Endodermal cell (in vitro differentiated cells): ENCODE measurements around the gene PRMT5. TPM values are rescaled to one million over a fixed set of nuclear protein-coding genes. Genes with fewer than 3 reads are reported as not detected.

Source experiments
- DNase-seq: peaks from one replicate; pipeline ENCODE4 v3.0.0-alpha.2; 2017
- H3K27ac ChIP-seq: 2 replicates; pipeline ENCODE4 v1.5.1; 2013; ENCODE audit warnings: mild to moderate bottlenecking, low read depth, low read length, moderate library complexity
- H3K27me3 ChIP-seq: 2 replicates; pipeline ENCODE4 v1.6.1; 2013; ENCODE audit warnings: mild to moderate bottlenecking, low read length, moderate library complexity; ENCODE audit not compliant: insufficient read depth, control insufficient read depth, poor library complexity, severe bottlenecking
- H3K36me3 ChIP-seq: 2 replicates; pipeline ENCODE4 v1.7.0; 2013; ENCODE audit warnings: mild to moderate bottlenecking, low read length, moderate library complexity; ENCODE audit not compliant: control insufficient read depth, insufficient read depth
- H3K4me1 ChIP-seq: one replicate; pipeline ENCODE4 v1.7.0; 2013; ENCODE audit warnings: low read length; ENCODE audit not compliant: control insufficient read depth, insufficient read depth
- H3K4me3 ChIP-seq: 2 replicates; pipeline ENCODE4 v1.5.1; 2013; ENCODE audit warnings: mild to moderate bottlenecking, low read length, moderate library complexity
- H3K9ac ChIP-seq: 2 replicates; pipeline ENCODE4 v1.6.1; 2013; ENCODE audit warnings: mild to moderate bottlenecking, low read length, moderate library complexity; ENCODE audit not compliant: poor library complexity, severe bottlenecking; ENCODE audit errors: extremely low read depth
- H3K9me3 ChIP-seq: 2 replicates; pipeline ENCODE4 v1.6.1; 2013; ENCODE audit warnings: mild to moderate bottlenecking, low read length, moderate library complexity; ENCODE audit not compliant: control insufficient read depth
- H3K27ac Mint-ChIP-seq: 2 replicates; pipeline ENCODE4 v1.8.0; 2020; ENCODE audit warnings: mixed read lengths
- H3K27me3 Mint-ChIP-seq: 2 replicates; pipeline ENCODE4 v1.8.0; 2021; ENCODE audit warnings: mild to moderate bottlenecking, mixed read lengths; ENCODE audit not compliant: insufficient read depth
- H3K36me3 Mint-ChIP-seq: 2 replicates; pipeline ENCODE4 v1.8.0; 2020; ENCODE audit warnings: low read depth, mixed read lengths
- H3K4me1 Mint-ChIP-seq: 2 replicates; pipeline ENCODE4 v1.8.0; 2020; ENCODE audit warnings: mixed read lengths
- H3K4me3 Mint-ChIP-seq: 2 replicates; pipeline ENCODE4 v1.8.0; 2020; ENCODE audit warnings: mild to moderate bottlenecking, moderate library complexity, mixed read lengths
- H3K9me3 Mint-ChIP-seq: 2 replicates; pipeline ENCODE4 v1.8.0; 2020; ENCODE audit warnings: mild to moderate bottlenecking, mixed read lengths
- WGBS, 2 experiments: methylation state at CpG; one replicate each; pipeline versions ENCODE4 v1.1.5 to v1.1.7; 2013; ENCODE audit warnings: missing lambda C conversion rate in 2 of 2, mixed read lengths in 1 of 2; ENCODE audit not compliant: insufficient coverage in 1 of 2, insufficient read length in 1 of 2; 5-methylcytosine and 5-hydroxymethylcytosine counted together
- total RNA-seq, 2 donors: library from RNA; stranded (reverse); fragmentation: NEBNext Ultra II Directional in 1 of 2; extraction: Animal tissue kit (Norgen Biotek cat#: 25700) in 1 of 2; gene quantifications; 2 replicates in 1 of 2; 3 replicates in 1 of 2; pipeline ENCODE4 v1.2.1, GENCODE V29; 2021
- TF ChIP-seq, protein P1 (sequence below): fragments of 200-600 bp; sonication (generic); conservative IDR thresholded peaks from 2 replicates; pipeline ENCODE4 v1.5.0; 2021; ENCODE audit warnings: antibody characterized with exemption, mild to moderate bottlenecking

PRMT5 gene
- total RNA-seq, 2 donors from 2014 or later, result 111 to 112 TPM

DNA sequence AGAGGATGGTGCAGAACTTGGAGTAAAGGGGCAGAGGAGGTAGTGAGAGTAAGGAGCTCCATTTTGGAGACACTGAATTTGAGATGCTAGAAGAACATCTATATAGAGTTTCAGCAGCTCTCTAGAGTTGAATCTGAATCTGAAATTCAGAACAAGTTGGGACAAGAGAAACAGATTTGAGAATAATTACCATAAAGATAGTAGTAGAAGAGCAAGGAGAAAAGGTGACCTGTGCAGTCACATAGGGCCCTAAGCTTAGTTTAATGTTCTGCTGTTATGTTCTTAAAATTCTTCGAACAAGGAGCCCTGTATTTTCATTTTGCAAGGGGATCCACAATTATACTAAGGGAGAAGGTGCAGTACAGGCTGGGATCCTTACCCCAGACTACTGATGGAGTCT, 38.8 kb downstream of the PRMT5 start:
- H3K27me3 ChIP-seq, result no peaks in the 10 kb centered on the region
- no peaks in the 10 kb centered on the region for H3K36me3 ChIP-seq
- 90 to 100% methylated on average over 1 of the region's 1 CpG for WGBS, 2 experiments
- H3K4me1 ChIP-seq, result peaks cover 8% of the 10 kb centered on the region
- Mint-ChIP-seq H3K36me3 (peaks cover 3% of the 10 kb centered on the region), H3K27ac (no peak overlapping the region), H3K4me1 (peaks cover 7% of the 10 kb centered on the region), H3K4me3 (no peak overlapping the region), H3K9me3 (peaks cover 2% of the 10 kb centered on the region), H3K27me3 (peaks cover 13% of the 10 kb centered on the region)
- no peak overlapping the region for H3K9ac ChIP-seq
- no peak for DNase-seq
- no peaks in the 10 kb centered on the region for H3K9me3 ChIP-seq
- H3K27ac ChIP-seq, result no peak overlapping the region
- TF ChIP-seq, protein P1, sequence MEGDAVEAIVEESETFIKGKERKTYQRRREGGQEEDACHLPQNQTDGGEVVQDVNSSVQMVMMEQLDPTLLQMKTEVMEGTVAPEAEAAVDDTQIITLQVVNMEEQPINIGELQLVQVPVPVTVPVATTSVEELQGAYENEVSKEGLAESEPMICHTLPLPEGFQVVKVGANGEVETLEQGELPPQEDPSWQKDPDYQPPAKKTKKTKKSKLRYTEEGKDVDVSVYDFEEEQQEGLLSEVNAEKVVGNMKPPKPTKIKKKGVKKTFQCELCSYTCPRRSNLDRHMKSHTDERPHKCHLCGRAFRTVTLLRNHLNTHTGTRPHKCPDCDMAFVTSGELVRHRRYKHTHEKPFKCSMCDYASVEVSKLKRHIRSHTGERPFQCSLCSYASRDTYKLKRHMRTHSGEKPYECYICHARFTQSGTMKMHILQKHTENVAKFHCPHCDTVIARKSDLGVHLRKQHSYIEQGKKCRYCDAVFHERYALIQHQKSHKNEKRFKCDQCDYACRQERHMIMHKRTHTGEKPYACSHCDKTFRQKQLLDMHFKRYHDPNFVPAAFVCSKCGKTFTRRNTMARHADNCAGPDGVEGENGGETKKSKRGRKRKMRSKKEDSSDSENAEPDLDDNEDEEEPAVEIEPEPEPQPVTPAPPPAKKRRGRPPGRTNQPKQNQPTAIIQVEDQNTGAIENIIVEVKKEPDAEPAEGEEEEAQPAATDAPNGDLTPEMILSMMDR, result no peak
- no peak overlapping the region for H3K4me3 ChIP-seq

DNA sequence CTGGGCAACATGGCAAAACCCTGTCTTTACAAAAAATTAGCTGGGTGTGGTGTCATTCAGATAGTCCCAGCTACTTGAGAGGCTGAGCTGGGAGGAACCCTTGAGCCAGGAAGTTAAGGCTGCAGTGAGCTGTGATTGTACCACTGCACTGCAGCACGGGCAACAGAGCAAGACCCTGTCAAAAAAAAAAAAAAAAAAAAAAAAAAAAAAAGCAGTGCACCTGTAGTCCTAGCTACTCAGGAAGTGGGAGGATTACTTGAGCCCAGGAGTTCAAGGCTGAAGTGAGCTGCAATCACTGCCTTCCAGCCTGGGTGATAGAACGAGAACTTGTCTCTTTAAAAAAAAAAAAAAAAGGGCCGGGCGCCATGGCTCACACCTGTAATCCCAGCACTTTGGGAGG, 40.5 kb downstream of the PRMT5 start:
- DNase-seq, result no peak
- H3K27ac ChIP-seq, result no peak overlapping the region
- H3K9me3 ChIP-seq, result no peaks in the 10 kb centered on the region
- Mint-ChIP-seq H3K9me3 (peaks cover 2% of the 10 kb centered on the region), H3K4me1 (peaks cover 9% of the 10 kb centered on the region), H3K36me3 (peaks cover 3% of the 10 kb centered on the region), H3K27me3 (peaks cover 26% of the 10 kb centered on the region), H3K27ac (no peak overlapping the region), H3K4me3 (no peak overlapping the region)
- H3K4me1 ChIP-seq, result peaks cover 8% of the 10 kb centered on the region
- no peak overlapping the region for H3K4me3 ChIP-seq
- 71 to 89% methylated on average over 1 to 3 of the region's 4 CpGs for WGBS, 2 experiments
- peaks cover 4% of the 10 kb centered on the region for H3K27me3 ChIP-seq
- TF ChIP-seq, protein P1, result no peak
- H3K36me3 ChIP-seq, result no peaks in the 10 kb centered on the region
- no peak overlapping the region for H3K9ac ChIP-seq

DNA sequence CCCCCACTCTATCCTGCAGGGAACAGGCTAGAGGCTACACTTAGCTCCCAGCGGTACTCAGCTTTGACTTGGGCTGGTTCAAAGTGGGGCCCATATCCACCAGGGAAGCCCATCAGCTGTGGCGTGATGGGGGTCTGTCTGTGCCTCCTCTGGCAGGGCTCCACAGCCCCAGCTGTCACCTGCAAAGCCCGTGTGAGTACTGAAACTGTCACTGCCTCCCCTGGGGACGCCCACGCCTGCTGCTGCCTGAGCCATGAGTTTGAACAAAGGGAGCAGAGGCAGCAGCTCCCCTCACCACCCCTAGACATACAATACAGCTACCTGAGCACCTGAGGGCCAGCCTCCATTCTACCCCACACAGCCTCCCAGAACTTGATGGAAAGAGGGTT, 41.2 kb downstream of the PRMT5 start:
- Mint-ChIP-seq H3K27me3 (peaks cover 26% of the 10 kb centered on the region), H3K27ac (no peak overlapping the region), H3K36me3 (peaks cover 3% of the 10 kb centered on the region), H3K4me3 (peak overlapping the region; percentile 80), H3K9me3 (peaks cover 2% of the 10 kb centered on the region), H3K4me1 (peaks cover 14% of the 10 kb centered on the region)
- TF ChIP-seq, protein P1, result no peak
- no peak for DNase-seq
- Histone ChIP-seq H3K9me3 (no peaks in the 10 kb centered on the region), H3K27me3 (peaks cover 4% of the 10 kb centered on the region), H3K9ac (no peak overlapping the region), H3K4me1 (peaks cover 14% of the 10 kb centered on the region), H3K27ac (peak overlapping the region; percentile 97), H3K4me3 (peak overlapping the region; percentile 93), H3K36me3 (no peaks in the 10 kb centered on the region)
- WGBS, 2 experiments, result 72 to 78% methylated on average over 3 to 5 of the region's 5 CpGs
